ENCODE measurements around the gene CIAO2A. TPM values are rescaled to one million over a fixed set of nuclear protein-coding genes. Genes with fewer than 3 reads are reported as not detected.

CIAO2A gene
- total and polyA plus RNA-seq, 2 donors (not counting 3 experiments of a cell fraction or from before 2014, with no cell fraction given), result 37.1 to 55.3 TPM

DNA sequence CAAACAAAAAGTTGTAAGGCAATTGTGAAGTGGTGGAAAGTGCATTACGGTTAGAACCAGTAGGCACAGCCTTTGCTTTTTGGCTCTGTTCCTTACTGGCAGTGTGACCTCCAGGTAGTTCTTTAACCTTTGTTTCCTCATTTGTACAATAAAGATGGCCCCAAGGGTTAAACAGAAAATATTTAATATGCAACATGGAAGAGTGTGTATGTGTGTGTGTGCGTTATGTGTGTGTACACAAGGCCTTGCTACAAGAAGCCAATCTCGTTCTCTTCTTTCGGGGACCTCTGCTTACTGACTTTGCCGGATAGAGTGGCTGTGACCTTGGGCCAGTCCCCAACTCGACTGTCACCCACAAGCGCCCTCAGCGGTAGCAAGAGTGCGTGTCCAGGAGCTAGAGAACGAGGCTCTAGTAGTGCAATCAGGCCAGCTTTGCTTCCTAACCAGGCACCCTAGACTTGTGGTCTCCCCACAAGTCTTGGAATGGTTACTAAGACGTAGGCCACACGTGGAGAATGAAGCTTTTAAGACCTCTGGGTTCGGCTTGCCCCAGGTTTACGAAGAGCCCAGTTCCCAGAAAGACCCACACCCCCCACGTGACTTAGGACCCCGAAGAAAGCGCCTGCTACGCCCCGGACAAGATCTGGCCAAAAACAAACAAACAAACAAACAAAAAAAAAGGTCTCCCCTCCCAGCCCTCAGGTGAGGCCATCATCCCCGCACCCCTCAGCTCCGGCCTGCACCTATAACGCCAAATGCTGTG lies 593 bp downstream of the CIAO2A start:
- DNase-seq (ENCODE audit: low read depth, low spot score) (peak; percentile 65), FAIRE-seq (no peak)
- Histone ChIP-seq H3K27me3 (ENCODE audit: control insufficient read depth in 2 of 2, insufficient read depth in 2 of 2, low read length in 2 of 2) (no peaks in the 10 kb centered on the region), H3K4me1 (ENCODE audit: control insufficient read depth, extremely low read depth, insufficient read depth, low read length) (peaks cover 34% of the 10 kb centered on the region), H3K36me3 (ENCODE audit: control insufficient read depth in 2 of 2, extremely low read depth in 1 of 2, insufficient read depth in 2 of 2, low read length in 2 of 2) (peaks cover 2% of the 10 kb centered on the region in 2 experiments), H3K4me3 (replicated peaks in 1 of 3; ENCODE audit: insufficient read depth in 1 of 3, low read depth in 1 of 3, low read length in 3 of 3) (peak overlapping the region; percentile 49 to 87 (median 66)), H4K20me1 (replicated peaks; ENCODE audit: control insufficient read depth, extremely low read depth, insufficient read depth, low read length) (no peaks in the 10 kb centered on the region), H2AFZ (ENCODE audit: low read depth, low read length) (peak overlapping the region; percentile 60), H3K9ac (replicated peaks; ENCODE audit: extremely low read depth, insufficient read depth, low read length) (peak overlapping the region; percentile 86), H3K4me2 (ENCODE audit: insufficient read depth, low read length) (peak overlapping the region; percentile 72), H3K9me1 (replicated peaks; ENCODE audit: control insufficient read depth, extremely low read depth, insufficient read depth, low read length) (no peaks in the 10 kb centered on the region), H3K27ac (ENCODE audit: insufficient read depth, low read depth, low read length) (peak overlapping the region; percentile 86), H3K79me2 (ENCODE audit: control insufficient read depth, insufficient read depth, low read length) (peaks cover 45% of the 10 kb centered on the region), H3K9me3 (replicated peaks; ENCODE audit: control insufficient read depth, insufficient read depth, low read length) (no peaks in the 10 kb centered on the region)
- TF ChIP-seq, protein P1, sequence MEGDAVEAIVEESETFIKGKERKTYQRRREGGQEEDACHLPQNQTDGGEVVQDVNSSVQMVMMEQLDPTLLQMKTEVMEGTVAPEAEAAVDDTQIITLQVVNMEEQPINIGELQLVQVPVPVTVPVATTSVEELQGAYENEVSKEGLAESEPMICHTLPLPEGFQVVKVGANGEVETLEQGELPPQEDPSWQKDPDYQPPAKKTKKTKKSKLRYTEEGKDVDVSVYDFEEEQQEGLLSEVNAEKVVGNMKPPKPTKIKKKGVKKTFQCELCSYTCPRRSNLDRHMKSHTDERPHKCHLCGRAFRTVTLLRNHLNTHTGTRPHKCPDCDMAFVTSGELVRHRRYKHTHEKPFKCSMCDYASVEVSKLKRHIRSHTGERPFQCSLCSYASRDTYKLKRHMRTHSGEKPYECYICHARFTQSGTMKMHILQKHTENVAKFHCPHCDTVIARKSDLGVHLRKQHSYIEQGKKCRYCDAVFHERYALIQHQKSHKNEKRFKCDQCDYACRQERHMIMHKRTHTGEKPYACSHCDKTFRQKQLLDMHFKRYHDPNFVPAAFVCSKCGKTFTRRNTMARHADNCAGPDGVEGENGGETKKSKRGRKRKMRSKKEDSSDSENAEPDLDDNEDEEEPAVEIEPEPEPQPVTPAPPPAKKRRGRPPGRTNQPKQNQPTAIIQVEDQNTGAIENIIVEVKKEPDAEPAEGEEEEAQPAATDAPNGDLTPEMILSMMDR (IDR thresholded peaks at IDR 0.05; ENCODE audit: extremely low read depth in 1 of 2, insufficient read depth in 1 of 2, low read depth in 1 of 2, low read length in 2 of 2), result peak in 1 of 2 donors; percentile 6
- TF ChIP-seq, protein P2, sequence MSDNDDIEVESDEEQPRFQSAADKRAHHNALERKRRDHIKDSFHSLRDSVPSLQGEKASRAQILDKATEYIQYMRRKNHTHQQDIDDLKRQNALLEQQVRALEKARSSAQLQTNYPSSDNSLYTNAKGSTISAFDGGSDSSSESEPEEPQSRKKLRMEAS (IDR thresholded peaks at IDR 0.05; ENCODE audit: insufficient read depth, insufficient read length), result peak; percentile 29
- no peak for TF ChIP-seq JUN (IDR thresholded peaks at IDR 0.05; ENCODE audit: borderline replicate concordance, insufficient read depth, insufficient read length, low read depth)
- TSS peak; percentile 57 for BruUV-seq (replicated peaks)
- dilution Hi-C loops (cut with MboI; ENCODE audit: extremely low pct_ligation_motif_present, low sequenced_read_pairs) (no loop called here), intact Hi-C loops (cut with micrococcal nuclease) (no loop called here)
- POLR2A ChIA-PET, result interaction anchor here (0.7 to 1.0 kb wide), 3 partner anchors 21 to 626 kb away, joined by 3 to 5 read pairs (median 3); no protein-coding TSS in a partner anchor
- CTCF ChIA-PET, result interaction anchor here (0.9 to 3.4 kb wide), 10 partner anchors 12 to 483 kb away, joined by 3 to 16 read pairs (median 4); no protein-coding TSS in a partner anchor
